ENCODE data around the gene ZNF254.

The ZNF254 gene

GRCh38 chr19:24060687-24061356 lies 26.2 kb upstream of the ZNF254 start:
- TF ChIP-seq, protein P1, sequence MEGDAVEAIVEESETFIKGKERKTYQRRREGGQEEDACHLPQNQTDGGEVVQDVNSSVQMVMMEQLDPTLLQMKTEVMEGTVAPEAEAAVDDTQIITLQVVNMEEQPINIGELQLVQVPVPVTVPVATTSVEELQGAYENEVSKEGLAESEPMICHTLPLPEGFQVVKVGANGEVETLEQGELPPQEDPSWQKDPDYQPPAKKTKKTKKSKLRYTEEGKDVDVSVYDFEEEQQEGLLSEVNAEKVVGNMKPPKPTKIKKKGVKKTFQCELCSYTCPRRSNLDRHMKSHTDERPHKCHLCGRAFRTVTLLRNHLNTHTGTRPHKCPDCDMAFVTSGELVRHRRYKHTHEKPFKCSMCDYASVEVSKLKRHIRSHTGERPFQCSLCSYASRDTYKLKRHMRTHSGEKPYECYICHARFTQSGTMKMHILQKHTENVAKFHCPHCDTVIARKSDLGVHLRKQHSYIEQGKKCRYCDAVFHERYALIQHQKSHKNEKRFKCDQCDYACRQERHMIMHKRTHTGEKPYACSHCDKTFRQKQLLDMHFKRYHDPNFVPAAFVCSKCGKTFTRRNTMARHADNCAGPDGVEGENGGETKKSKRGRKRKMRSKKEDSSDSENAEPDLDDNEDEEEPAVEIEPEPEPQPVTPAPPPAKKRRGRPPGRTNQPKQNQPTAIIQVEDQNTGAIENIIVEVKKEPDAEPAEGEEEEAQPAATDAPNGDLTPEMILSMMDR (IDR thresholded peaks at IDR 0.05; ENCODE audit: insufficient read depth, low read length, missing control alignments), result no peak
- CTCF ChIA-PET, result no interaction called here
- no peak for DNase-seq (ENCODE audit: low read depth, low spot score)
- POLR2A ChIA-PET, result no interaction called here
- no peak overlapping the region for H3K4me3 ChIP-seq (ENCODE audit: low read depth, low read length)

DNA sequence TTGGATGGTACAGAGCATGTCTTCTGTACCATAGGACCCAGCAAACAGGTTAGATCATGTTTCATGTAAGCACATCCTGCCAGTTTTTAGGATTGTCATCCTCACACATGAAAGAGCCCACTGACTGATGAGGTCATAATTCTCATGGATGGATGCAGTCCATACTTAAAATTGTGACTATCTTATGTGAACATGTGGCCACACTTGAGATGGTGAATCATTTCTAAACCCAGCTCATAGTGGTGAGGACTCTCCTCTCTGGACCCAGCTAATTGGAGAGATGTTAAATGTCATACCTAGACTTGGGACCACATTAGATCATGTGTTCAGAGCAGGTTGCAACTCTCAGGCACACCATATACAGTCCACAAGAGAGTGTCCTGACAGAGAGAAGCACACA lies 24.8 kb upstream of the ZNF254 start:
- H3K4me3 ChIP-seq (ENCODE audit: low read depth, low read length), result no peak overlapping the region
- no peak for DNase-seq (ENCODE audit: low read depth, low spot score)
- ChIA-PET CTCF (no interaction called here), POLR2A (no interaction called here)
- TF ChIP-seq, protein P1 (IDR thresholded peaks at IDR 0.05; ENCODE audit: insufficient read depth, low read length, missing control alignments), result no peak

DNA sequence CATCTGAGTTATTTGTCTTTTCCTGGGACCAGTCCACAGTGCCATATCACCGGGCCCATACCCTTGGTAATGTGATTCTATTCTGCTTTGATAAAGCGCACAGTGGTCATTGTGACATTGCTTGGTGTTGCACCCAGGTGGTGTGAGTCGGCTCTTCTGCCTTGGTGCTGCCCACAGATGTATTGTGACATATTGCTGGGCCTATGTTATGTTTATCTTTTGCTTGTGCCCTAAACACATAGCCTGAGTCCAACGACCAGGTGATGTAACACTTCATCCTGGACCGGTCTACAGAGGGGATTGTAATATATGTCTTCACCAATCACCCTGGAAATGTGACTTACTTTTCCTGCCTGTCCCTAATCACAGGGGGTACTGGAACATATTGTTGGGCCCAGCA lies 23.7 kb upstream of the ZNF254 start:
- no peak for DNase-seq (ENCODE audit: low read depth, low spot score)
- CTCF ChIA-PET, result no interaction called here

DNA sequence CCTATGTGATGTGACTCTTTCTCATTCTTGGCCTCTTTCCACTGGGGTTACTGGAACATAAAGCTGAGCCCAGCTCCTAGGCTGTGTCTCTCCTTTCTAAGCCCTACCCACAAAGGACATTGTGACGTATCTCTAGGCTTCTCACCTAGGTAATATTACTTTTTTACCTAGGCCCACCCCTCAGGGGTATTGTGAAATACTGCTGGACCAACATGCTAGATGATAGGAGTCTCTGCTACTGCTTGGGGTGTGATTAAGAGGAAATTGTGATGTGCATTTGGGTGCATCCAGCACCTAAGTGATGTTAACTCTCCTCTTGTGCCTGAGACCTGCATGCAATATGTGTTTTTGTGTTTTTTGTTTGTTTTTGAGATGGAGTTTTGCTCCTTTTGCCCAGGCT lies 22.8 kb upstream of the ZNF254 start:
- ChIA-PET POLR2A (no interaction called here), CTCF (no interaction called here)
- H3K4me3 ChIP-seq (ENCODE audit: low read depth, low read length), result no peak overlapping the region
- TF ChIP-seq, protein P1 (IDR thresholded peaks at IDR 0.05; ENCODE audit: insufficient read depth, low read length, missing control alignments), result no peak
- no peak for DNase-seq (ENCODE audit: low read depth, low spot score)

More for the DNA sequence above, 23.7 kb upstream of the ZNF254 start:
- POLR2A ChIA-PET, result no interaction called here
- no peak overlapping the region for H3K4me3 ChIP-seq (ENCODE audit: low read depth, low read length)
- TF ChIP-seq, protein P1 (IDR thresholded peaks at IDR 0.05; ENCODE audit: insufficient read depth, low read length, missing control alignments), result no peak

- DNase-seq (ENCODE audit: low read depth, low spot score), result no peak
- no peak overlapping the region for H3K4me3 ChIP-seq (ENCODE audit: low read depth, low read length)
- ChIA-PET POLR2A (no interaction called here), CTCF (no interaction called here)
- TF ChIP-seq, protein P1 (IDR thresholded peaks at IDR 0.05; ENCODE audit: insufficient read depth, low read length, missing control alignments), result no peak
These were observed 21.7 kb upstream of the ZNF254 start for GRCh38 chr19:24065243-24065642.

GRCh38 chr19:24065865-24066604 lies 21.0 kb upstream of the ZNF254 start:
- ChIA-PET POLR2A (no interaction called here), CTCF (no interaction called here)
- TF ChIP-seq, protein P1 (IDR thresholded peaks at IDR 0.05; ENCODE audit: insufficient read depth, low read length, missing control alignments), result no peak
- DNase-seq (ENCODE audit: low read depth, low spot score), result no peak
- no peak overlapping the region for H3K4me3 ChIP-seq (ENCODE audit: low read depth, low read length)
